WI38 (cell line): Measurements from ENCODE around the gene MCU.
"Not testable (repeated sequence)": the region's sequence is repeated elsewhere in the genome, so short reads cannot be mapped to it uniquely, and the experiment has no call there.

ENCODE experiments used
- H3K4me3 ChIP-seq: 2 replicates; pipeline ENCODE4 v1.5.1; 2011; ENCODE audit warnings: low read depth, mild to moderate bottlenecking, control low read depth, low read length
- CTCF ChIP-seq: IDR thresholded peaks from 2 replicates; pipeline ENCODE4 v1.5.1; 2012; ENCODE audit warnings: low read depth, mild to moderate bottlenecking, control low read depth, low read length

Gene MCU

DNA sequence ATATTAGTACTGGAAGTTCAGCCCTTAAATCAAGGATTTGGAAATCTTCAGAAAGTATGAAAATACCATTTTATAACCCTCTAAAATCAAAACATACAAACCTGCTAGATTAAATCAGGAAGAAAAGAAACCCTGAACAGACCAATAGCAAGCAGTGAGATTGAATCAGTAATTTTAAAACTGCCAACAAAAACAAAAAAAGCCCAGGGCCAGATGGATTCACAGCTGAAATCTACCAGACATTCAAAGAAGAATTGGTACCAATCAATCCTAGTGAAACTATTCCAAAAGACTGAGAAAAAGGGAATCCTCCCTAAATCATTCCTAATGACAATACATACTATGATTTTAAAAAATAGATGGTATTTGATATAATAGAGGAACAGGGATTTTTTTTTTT lies 70.1 kb downstream of the MCU start:
- no peak overlapping the region for H3K4me3 ChIP-seq
- TF ChIP-seq CTCF: no peak

DNA sequence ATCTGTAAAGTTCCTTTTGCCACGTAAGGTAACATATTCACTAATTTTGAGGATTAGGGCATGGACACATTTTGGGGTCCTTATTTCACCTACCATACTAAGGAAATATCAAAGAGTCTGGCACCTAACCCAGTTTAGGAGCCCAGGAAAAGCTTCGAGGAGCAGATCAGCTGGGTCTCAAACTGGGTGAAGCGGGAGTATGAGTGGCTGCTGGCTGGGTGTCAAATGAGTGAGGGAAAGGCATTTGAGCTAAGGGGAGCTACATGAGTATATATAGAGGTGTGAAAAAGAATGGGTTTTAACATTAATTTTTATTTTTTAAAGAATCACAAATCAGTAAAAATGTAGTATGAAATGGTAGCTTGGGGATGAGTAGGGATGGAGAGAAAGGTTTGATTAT lies 71.3 kb downstream of the MCU start:
- no peak overlapping the region for H3K4me3 ChIP-seq
- TF ChIP-seq CTCF: no peak

- H3K4me3 ChIP-seq: no peak overlapping the region
- TF ChIP-seq CTCF: no peak
Measured at GRCh38 chr10:72764151-72764550, 72.2 kb downstream of the MCU start.

DNA sequence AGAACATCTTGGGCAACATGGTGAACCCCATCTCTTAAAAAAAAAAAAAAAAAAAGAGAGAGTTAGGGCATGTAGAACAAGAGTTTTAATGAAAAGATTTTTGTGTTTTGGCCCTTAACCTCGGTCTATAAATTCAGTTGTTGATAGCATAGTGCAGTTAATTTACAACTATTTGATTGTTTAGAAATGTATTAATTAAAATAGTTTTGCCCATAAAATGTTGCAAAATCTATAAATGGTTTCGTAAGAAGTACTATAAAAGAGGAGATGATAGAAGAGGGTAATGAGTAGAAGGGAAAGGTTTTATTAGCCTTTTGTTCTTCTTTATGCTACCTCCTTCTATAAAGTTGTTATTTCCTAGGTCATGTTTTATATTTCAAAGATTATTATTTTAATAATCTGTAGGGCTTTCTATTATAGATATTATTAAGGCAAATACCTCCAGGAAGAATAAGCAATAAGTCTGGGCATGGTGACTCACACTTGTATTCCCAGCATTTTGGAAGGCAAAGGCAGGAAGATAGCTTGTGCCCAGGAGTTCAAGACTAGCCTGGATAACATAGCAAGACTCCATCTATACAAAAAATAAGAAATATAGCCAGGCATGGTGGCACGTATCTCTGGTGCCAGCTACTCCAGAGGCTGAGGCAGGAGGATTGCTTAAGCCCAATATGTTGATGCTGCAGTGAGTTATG lies 73.3 kb downstream of the MCU start:
- no peak for TF ChIP-seq CTCF

DNA sequence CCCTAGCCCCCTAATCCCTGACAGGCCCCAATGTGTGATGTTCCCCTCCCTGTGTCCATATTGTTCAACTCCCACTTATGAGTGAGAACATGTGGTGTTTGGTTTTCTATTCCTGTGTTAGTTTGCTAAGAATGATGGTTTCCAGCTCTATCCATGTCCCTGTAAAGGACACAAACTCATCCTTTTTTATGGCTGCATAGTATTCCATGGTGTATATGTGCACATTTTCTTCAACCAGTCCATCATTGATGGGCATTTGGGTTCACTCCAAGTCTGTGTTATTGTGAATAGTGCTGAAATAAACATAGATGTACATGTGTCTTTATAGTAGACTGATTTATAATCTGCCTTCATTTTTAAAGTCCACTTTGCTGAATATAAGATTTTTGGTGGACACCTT lies 79.3 kb downstream of the MCU start:
- H3K4me3 ChIP-seq: not testable (repeated sequence)

More for the DNA sequence above, 73.3 kb downstream of the MCU start:
- H3K4me3 ChIP-seq: no peak overlapping the region

- TF ChIP-seq CTCF: no peak
- H3K4me3 ChIP-seq: no peak overlapping the region
Measured at GRCh38 chr10:72772031-72772430, 80.1 kb downstream of the MCU start.

GRCh38 chr10:72779874-72780273 lies 87.9 kb downstream of the MCU start:
- H3K4me3 ChIP-seq: no peak overlapping the region
- no peak for TF ChIP-seq CTCF
